ENCODE data around the gene ESRP2.

- no peak for TF ChIP-seq POLR2A (IDR thresholded peaks at IDR 0.05)
- TF ChIP-seq POLR2AphosphoS5 (IDR thresholded peaks at IDR 0.05) = peak in 2 of 3 donors; percentile 16 to 48
Measured at GRCh38 chr16:68272507-68273209, 36.7 kb upstream of the ESRP2 start.

All from spleen (tissue), 3 donors.